ENCODE data around the gene KLF3.

KLF3 gene

DNA sequence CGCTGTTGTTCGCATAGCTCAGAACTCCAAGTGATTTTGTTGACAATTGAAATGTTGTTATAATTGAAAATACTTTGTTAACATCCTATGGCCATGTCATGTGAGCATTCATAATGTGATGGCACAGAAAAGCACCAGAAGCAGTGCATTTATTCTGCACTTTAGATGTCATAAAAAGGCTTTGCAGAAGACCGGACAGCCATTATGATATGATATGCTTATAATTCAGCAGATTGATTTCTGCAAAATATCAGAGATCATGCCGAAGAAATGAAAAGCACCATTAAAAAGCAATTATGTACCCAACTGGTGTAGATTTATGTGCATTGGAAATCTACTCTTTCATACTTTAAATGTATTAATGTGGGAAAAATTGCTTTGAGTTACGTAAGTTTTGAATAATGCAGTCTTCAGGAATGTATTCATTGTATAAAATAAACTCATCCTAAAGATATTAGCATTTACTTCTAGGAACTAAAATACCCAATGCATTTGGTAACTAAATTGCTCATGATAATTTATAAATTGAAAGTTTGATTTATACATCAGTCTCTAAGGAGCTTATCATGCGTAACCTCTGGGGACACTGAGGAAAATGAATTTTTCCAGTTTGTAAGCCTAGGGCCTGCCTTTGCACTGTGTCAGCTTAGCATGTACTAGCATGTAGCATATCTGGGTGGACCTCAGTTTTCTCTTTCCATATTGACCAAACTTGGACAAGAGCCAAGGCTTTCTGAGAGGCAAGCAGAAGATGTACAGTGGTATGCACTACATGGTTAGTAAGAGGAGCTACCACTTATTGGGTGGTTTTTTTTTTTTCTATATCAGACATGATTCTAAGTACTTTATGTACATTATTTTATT, 75.2 kb downstream of the KLF3 start:
- no peak for DNase-seq (ENCODE audit: low read depth in 2 of 2)

DNA sequence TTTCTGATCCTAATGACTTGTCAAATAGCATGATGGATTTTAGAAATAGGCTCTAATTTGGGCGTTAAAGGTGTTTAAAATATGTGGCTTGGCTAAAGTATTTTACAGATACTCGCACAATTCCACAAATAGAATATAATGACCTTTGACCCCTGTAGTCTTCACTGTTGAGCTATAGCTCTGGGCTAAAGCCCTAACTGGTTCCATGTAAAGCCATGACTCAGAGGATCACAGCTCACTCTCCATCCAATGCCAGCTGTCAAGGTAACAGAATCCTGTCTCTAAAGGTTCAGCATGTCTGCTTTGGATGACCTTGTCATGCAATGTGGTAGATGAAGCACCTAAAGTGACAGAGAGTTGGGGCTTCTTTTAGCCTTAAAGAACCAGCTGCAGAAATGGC, 76.3 kb downstream of the KLF3 start:
- DNase-seq (ENCODE audit: low read depth in 2 of 2), result no peak

DNA sequence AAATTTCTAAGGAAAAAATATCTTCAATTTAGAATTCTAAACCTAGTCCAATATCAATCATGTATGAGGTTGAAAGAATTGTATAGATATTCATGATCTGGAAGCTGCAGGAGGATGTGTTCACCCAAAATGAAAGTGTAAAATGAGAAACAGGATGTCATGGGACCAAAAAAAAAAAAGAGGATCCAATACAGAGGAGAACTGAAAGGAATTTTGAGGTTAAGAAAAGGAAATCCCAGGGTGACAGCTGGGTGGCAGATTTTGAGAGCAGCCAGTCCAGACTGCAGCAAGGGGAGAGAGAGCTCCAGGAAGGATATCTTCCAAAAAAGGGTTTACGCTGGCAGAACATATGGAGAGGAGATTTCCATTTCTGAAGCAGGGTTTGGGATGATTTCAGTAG, 79.9 kb downstream of the KLF3 start:
- DNase-seq (ENCODE audit: low read depth in 2 of 2), result no peak

DNA sequence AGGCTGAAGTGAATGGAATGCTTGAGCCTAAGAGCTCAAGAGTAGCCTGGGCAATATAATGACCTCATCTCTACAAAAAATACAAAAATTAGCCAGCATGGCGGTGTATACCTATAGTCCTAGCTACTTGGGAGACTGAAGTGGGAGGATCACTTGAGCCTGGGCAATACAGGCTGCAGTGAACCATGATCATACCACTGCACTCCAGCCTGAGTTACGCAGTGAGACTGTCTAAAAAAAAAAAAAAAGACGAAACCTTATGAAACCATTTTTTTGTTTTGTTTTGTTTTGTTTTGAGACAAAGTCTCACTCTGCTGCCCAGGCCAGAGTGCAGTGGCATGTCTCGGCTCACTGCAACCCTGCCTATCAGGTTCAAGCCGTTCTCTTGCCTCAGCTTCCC, 81.9 kb downstream of the KLF3 start:
- no peak for DNase-seq (ENCODE audit: low read depth in 2 of 2)

DNA sequence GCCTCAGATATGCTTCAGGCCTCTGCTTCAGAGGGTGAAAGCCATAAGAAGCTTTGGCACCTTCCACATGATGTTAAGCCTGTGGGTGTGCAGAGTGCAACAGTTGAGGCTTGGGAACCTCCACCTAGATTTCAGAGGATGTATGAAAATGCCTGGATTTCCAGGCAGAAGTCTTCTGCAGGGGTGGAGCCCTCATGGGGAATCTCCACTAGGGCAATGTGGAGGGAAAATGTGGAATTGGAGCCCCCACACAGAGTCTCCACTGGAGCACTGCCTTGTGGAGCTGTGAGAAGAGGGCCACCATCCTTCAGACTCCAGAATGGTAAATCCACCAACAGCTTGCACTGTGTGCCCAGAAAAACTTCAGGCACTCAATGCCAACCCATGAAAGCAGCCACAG, 83.6 kb downstream of the KLF3 start:
- DNase-seq (ENCODE audit: low read depth in 2 of 2), result no peak

DNA sequence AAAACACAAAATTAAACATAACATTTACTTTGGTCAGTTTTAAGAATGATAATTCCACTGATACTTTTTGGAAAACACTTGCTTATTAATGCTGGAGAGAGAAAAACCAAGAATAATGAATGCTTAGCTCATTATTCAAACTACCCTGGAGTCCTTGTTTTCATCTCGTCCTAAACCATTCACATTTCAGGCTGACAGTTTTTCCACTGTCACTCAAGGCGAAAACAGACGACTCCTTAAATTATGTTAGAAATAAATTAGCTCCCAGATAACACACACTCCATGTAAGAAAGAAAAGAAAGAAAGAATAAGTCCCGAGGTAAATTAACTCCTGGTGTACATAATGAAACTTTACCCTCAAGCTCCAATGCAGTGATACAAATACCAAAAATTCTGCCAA, 85.3 kb downstream of the KLF3 start:
- no peak for DNase-seq (ENCODE audit: low read depth in 2 of 2)

All from stimulated activated CD8-positive, alpha-beta memory T cell treated with anti-CD3 and anti-CD28 coated beads, Interleukin-7, amount 100 ng/mL, for 1 hour (primary cell).